ENCODE results near the gene GALK2. TPM values are rescaled to one million over a fixed set of nuclear protein-coding genes. Genes with fewer than 3 reads are reported as not detected.

Gene GALK2
- total RNA-seq (2022; extraction: Qiagen RNA extraction) = 19.0 to 24.1 TPM (median 21.7 TPM) in 5 replicates

DNA sequence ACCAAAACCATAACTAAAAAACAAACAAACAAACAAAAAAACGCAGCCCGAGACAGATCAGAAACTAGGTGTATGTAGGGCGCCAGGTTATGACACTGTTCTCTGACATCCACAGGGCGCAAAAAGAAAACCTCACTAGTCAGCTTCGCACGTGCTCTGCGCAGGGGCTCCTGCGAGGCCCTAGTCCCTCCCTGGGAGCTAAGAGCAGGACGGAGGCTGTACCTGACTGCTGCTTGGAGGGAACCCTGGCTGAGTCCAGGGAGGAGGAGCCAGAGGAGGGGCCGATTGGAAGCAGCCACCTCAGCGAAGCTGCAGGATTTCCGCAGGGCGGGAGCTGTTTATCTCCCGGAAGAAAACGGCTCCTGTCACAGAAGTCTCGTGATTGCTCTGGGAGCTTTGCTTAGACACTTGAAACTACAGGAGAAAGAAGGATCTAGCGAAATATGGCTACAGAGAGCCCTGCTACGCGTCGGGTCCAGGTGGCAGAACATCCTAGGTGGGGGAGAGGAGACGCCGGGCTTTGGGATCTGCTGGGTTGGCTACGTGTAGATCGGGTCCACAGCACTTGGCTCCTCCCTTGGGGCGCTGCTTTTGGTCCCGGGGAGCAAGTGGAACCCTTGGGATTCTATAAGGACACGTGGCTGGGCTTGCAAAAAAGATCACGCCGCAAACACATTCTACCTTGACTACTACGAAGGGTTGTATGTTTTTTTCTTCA, at the start of gene GALK2:
Gene GALK2 (plus strand): TSS at position 368 of the 718 bp plus-strand sequence. CDS start 76 bp downstream, at position 444.

DNA sequence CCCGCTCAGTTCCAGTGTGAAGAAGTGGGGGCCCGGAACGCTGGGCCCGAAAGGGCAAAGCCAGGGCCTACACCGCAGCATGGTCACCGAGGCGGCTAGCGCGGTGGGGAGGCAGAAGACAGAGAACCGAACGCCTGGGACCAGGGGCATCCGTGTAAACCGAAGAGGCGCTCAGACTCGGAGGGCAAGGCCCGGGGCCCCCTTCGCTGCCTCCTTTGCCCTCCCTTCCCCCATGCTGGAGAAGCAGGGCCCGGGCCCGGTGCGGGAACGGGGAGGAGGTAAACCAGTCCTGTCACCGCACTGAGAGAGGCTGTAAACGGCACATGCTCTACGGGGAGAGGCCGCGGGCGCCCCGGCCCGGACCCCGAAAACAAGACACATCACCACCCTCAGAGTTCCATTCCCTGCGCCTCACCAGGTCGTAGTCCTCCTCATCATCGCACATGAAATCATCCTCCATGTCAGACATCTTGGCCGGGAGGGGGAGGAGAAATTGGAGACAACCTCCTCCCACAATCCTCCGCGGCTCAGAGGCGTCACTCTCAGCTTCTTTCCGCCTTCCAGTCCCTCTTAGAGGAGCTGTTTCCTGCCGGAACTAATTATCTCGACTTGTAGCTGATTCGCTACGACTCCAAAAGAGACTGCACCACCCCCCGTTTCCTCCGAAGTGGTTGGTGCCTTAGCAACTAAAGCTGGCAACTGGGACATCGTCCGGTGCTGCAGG, 14.8 kb upstream of the GALK2 start, which contains the start of gene COPS2:
Gene COPS2 (minus strand): TSS at position 490 of the 724 bp plus-strand sequence. CDS start 21 bp downstream, at position 469.

Other genes with a start within 250 kb of the GALK2 start
- gene SHC4, start 206.3 kb upstream of the GALK2 start, total RNA-seq (2022; extraction: Qiagen RNA extraction) = 0.74 to 1.4 TPM (median 1.1 TPM) in 5 replicates
- gene SECISBP2L, start 123.8 kb upstream of the GALK2 start, total RNA-seq (2022; extraction: Qiagen RNA extraction) = 5.2 to 9.4 TPM (median 7.4 TPM) in 5 replicates
- 54.1 to 82.9 TPM (median 61.1 TPM) in 5 replicates for gene COPS2, start 14.6 kb upstream of the GALK2 start, total RNA-seq (2022; extraction: Qiagen RNA extraction)